HG03354 (cell line): ENCODE data around the gene ABCB4.
"Not testable (repeated sequence)": the region's sequence is repeated elsewhere in the genome, so short reads cannot be mapped to it uniquely, and the experiment has no call there.

Experiments used
- ATAC-seq: cut with Tn5 transposase; IDR thresholded peaks from one replicate; pipeline ENCODE4 v1.9.1; 2021; ENCODE audit warnings: mild to moderate bottlenecking; ENCODE audit not compliant: unreplicated experiment, poor library complexity, severe bottlenecking

The ABCB4 gene

DNA sequence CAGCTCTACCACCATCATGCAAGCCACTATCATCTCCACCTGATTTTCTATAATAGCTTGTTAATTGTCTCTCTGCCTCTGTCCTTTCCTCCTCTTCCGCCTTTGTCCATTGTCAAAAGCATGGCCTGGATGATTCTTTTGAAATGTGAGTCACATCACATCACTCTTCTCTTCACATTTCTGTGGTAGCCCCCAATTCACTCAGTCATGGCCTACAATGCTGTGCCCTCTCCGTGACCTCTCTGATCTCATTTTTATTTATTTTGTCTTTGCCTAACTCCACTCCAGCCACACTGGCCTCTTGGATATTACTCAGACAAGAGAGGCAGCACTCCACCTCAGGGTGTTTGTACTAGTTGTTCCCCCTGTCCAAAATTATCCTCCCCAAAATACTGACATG lies 4.9 kb upstream of the ABCB4 start:
- ATAC-seq = no peak

DNA sequence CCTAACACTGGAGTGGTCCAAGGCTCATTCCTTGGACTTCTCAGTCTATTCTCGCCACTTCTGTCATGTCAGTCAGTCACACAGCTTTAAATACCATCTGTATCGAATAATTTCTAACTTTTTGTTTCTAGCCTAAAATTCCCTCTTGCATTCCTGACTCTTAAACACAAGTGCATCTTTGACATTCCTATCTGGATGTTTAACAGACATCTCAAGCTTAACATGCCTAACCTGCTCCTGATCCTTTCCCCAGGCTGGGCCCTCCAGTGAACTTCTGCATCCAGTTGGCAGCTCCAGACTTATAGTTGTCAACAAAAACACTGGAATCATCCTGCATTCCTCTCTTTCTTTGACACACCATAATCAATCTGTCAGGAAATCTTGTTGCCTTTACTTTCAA lies 4.5 kb upstream of the ABCB4 start:
- no peak for ATAC-seq

DNA sequence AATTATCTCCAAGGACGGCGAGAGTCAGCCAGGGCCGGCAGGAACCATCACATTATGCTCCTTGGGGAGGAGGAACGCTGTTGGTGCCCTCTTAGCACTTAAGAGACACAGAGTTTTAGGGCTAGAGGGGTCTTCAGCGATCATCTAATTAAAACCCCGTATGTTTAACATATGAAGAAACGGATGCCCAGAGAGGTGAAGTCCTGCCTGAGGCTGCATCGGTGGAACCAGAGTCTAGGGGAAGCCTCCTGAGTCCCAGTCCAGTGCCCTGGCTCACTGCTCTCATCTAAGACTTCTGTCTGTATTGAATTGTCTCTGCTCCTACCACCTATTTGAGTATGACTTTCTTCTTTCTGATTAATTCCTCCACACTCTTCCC lies 688 bp upstream of the ABCB4 start:
- ATAC-seq = no peak

DNA sequence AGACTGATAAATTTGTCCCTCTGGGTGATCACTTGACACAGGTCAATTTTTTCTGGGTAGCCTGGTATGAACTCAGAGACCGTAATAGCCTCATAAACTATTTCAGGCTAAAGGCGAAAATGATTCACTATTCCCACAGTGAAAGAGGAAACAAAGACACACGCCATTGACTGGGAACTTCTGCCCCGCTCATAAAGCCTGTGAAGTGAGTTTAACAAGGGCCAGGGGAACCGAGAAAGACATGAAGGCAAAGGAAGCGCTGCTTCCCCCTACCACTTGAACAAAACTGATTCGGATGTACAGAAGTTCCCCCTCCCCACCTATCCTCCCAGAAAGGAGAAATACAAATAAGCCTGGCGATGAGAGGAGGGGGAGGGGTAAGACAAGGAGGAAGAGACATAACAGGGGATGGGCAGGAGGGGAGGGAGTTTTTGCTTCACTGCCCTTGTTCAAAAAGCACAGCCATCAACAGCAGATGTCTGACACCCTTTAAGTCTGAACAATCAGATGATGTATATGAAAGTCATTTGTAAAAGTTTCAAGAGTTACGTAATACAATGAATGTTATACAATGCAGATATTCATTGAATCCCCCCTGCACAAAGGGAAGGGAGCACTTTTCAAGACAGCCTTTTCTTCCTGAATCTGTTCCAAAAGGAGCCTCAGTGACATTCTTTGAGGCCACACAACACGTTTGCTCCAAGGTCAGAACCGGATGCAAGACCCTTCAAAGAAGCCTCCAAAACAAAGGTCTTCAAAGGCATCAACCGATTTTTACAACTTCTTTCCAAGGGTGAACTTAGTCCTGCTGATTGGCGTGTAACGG lies 734 bp downstream of the ABCB4 start:
- ATAC-seq = peak; percentile 72

DNA sequence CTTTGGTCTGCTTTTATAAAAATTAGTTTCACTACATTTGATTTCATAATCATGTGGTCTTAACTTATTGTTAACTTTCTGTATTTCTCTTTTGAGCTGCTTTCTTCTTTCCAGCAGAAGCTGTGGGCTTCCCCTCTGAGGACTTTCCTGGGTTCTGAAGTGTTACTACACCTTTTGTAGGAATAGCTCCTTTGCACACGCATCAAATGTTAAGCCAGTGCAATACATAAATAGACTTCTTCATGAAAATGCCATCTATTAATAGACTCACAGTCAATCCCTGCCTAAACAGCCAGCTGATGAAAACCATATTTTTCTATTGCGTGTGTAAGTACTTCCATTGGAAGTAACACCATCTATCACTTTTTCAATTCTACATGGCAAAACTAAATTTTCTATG lies 1.5 kb downstream of the ABCB4 start:
- peak; percentile 6 for ATAC-seq

DNA sequence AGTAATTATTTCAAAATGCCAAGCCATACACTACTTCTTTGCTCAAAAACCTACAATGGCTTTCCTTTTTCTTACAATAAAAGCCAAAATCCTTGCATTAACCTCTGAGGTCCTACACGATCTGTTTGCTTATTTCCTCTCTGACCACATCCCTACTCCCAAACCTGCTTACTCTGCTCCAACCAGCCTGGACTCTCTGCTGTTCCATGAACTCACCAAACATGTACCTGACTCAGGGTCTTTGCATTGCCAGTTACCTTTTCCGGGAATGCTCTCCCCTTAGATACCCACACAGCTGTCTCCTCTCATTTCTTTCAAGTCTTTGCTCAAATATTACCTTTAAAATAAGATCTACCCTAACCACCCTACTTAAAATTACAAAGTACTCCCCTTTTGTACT lies 2.3 kb downstream of the ABCB4 start:
- no peak for ATAC-seq

DNA sequence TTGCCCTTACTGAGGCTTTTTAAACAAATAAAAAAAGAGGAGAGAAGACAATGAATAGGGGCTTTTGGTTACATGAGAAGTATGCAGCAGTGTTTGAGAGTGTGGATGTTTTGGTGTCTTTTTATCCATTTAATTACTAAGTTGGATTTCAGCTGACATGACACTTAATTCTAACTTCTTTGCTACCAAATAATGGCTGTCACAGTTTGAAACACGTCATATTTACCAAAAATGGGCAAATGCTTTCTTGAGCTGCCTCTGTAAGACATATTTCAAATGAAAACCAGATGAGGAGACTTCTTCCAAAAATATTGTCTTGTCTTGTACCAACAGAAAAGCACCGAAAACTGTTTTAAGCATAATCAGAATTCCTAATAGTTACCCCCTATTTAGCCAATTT lies 4.0 kb downstream of the ABCB4 start:
- no peak for ATAC-seq

DNA sequence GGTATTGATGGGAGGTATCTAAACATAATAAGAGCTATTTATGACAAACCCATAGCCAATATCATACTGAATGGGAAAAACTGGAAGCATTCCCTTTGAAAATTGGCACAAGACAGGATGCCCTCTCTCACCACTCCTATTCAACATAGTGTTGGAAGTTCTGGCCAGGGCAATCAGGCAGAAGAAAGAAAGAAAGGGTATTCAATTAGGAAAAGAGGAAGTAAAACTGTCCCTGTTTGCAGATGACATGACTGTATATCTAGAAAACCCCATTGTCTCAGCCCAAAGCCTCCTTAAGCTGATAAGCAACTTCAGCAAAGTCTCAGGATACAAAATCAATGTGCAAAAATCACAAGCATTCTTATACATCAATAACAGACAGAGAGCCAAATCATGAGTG lies 6.3 kb downstream of the ABCB4 start:
- ATAC-seq = not testable (repeated sequence)

DNA sequence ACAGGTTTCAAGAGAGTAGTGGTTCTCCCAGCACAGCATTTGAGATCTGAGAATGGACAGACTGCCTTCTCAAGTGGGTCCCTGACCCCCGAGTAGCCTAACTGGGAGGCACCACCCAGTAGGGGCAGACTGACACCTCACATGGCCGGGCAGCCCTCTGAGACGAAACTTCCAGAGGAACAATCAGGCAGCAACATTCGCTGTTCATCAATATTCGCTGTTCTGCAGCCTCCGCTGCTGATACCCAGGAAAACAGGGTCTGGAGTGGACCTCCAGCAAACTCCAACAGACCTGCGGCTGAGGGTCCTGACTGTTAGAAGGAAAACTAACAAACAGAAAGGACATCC lies 10.0 kb downstream of the ABCB4 start:
- not testable (repeated sequence) for ATAC-seq

DNA sequence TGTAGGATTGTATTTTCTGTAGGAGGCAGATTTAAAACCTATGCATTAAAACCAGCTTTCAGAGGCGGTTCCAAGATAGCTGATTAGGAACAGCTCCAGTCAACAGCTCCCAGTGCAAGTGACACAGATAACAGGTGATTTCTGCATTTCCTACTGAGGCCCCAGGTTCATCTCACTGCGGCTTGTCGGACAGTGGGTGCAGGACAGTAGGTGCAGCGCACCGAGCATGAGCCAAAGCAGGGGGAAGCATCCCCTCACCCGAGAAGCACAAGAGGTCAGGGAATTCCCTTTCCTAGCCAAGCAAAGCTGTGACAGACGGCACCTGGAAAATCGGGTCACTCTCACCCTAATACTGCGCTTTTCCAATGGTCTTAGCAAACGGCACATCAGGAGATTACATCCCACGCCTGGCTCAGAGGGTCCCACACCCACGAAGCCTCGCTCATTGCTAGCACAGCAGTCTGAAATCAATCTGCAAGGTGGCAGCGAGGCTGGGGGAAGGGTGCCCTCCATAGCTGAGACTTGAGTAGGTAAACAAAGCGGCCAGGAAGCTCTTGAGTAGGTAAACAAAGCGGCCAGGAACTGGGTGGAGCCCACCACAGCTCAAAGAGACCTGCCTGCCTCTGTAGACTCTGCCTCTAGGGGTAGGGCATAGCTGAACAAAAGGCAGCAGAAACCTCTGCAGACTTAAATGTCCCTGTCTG lies 10.5 kb downstream of the ABCB4 start:
- not testable (repeated sequence) for ATAC-seq

DNA sequence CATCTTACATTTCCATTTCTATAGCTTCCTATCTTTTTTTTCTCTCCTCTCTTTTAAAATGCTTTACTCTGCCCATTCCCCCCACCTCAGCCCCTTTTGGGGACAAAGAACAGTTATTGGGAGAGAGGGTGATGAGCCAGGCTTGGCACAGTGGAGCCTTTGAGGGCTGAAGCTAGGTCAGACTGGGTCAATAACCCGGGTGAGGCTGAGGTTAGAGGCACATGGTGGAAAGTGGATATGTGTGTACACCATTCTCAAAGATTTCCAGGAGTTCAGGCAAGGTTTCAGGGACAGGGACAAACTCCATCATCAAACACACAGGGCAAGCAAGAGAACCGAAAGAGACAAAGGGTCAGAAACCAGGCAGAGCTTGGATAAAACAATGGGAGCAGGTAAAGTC lies 11.5 kb downstream of the ABCB4 start:
- no peak for ATAC-seq

DNA sequence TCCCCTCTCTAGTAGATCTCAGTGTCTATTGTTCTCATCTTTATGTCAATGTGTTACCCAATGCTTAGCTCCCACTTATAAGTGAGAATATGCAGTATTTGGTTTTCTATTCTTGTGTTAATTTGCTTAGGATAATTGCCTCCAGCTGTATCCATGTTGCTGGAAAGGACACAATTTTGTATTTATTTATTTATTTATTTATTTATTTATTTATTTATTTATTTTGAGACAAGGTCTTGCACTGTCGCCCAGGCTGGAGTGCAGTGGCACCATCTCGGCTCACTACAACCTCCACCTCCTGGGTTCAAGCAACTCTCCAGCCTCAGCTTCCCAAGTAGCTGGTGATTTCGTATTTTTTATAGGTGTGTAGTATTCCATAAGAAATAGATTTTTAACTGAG lies 15.0 kb downstream of the ABCB4 start:
- not testable (repeated sequence) for ATAC-seq

DNA sequence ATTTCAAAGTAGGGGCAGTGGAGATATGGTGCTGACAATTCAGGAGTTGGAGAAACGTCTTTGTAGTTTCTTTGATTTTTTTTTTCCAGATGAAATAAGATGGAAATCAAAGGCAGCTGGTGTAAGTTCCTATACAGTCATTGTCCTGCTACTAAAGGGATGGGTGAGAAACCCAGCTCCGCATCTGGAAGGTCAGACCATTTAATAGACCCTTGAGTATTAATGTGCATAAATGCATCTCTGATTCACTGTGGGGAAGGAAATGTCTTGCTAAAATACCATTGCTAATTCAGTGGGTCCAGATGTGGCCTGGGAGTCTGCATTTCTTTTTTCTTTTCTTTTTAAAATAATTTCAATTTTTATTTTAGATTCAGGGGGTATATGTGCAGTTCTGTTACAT lies 15.5 kb downstream of the ABCB4 start:
- no peak for ATAC-seq

DNA sequence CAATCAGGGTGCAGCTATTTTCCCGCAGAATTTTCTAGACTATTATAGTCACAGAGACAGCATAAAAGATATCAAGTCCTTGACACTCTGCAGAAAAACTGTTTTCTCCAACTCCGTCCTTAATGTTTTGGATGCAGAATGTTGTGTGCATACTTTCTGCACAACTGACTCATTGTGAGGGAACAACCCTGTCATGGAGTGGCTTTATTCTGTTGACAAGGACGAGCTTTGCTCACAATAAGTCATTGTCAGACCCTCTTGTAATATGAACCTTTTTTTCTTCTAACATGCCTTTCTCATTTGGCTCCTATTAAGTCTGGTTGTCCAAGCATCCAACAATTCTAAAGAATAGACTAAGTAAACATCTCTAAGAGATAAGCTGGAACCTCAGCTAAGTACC lies 17.3 kb downstream of the ABCB4 start:
- no peak for ATAC-seq

DNA sequence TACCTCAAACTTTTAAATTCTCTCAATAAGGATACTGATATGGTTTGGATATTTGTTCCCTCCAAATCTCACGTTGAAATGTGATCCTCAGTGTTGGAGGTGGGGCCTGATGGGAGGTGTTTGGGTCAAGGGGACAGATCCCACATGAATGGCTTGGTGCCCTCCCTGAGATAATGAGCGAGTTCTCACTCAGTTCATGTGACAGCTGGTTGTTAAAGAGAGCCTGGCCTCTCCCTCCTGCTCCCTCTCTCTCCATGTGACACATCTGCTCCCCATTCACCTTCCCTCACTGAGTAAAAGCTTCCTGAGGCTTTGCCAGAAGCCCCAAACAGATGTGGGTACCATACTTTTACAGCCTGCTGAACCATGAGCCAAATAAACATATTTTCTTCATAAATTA lies 19.2 kb downstream of the ABCB4 start:
- no peak for ATAC-seq

DNA sequence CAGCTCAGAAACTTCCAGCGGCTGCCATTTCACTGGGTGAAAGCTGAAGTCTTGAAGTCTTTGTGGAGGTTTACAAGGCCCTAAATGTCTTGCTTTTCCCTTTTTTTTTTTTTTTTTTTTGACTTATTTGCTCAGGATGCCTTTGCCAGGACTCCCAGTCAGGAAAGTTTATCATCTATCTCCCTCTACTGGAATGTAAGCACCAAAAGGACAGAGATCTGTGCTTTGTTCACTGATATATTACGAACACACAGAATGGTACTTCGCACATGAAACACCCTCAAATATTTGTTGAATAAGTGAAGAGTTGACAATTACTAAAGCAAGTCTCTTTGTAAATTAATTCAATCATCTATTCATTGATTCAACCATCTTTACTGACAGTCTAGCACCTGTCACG lies 23.2 kb downstream of the ABCB4 start:
- no peak for ATAC-seq

DNA sequence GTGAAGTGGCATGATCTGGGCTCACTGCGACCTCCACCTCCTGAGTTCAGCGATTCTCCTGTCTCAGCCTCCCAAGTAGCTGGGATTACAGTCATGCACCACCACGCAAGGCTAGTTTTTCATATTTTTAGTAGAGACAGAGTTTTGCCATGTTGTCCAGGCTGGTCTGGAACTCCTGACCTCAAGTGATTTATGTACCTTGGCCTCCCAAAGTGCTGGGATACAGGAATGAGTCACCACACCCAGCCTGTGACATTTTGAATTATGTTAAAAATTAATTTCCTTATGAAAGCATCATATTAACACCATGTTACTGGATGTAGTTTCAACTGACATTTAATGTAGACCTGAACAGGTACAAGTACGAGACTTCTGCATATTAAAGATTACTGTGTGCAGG lies 24.3 kb downstream of the ABCB4 start:
- ATAC-seq = no peak

DNA sequence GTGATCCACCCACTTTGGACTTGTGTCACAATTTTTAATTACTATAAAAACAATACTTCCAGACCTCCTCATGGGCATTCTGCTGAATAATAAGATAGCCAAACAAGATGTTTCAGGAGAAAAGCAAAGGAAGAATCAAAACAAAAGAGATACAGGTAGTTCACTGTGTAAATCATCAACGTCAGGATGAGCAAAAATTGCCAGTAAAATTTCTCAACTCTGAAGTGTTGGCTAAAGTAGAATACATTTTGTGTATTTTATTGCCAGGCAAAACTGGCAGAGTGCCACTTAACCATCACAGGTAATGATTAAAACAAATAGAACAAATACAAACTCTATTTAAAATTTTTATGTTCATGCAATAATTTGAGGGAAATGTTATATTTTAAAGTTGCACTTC lies 24.8 kb downstream of the ABCB4 start:
- no peak for ATAC-seq

DNA sequence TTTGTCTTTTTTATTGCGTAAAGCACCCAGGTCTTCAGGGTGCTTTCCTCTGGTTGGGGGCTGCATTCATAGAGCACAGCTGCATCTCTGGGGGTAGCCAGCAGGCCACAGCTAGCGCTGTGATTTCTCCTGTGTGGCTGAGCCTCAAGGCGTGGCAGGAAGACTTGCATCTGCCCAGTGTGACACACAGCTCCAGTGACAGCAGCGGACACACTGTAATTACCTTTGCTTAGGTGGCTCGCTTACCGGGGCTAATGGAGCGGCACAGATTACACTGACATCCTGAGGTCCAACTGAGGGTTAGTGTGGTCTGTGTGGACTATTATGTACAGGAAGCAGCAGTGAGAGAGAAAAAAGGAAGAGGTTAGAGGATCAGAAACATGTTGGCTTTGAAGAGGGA lies 27.1 kb downstream of the ABCB4 start:
- ATAC-seq = no peak

DNA sequence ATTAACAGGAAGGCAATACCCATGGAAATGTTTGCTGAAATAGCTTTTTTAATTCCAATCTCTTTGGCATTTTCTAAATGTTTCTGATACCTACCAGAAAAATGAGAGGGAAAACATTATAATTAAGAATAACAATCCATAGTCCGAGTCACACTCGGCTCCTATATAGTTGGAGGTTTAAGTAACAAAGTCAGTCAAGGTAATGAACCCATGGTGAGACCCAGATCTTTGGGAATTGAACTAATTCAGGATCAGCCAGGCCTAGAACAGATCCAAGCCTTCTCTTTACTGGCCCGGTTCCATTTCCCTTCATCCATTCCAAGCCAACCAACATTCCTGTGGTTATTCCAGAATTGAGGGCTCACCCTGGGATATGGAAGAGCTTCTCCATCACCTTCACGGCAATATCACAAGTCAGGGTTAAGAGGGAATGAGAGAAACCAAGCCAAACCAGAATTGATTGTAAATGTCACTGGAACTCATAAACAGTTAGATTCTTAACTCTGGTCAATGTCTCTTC lies 28.3 kb downstream of the ABCB4 start:
- no peak for ATAC-seq

DNA sequence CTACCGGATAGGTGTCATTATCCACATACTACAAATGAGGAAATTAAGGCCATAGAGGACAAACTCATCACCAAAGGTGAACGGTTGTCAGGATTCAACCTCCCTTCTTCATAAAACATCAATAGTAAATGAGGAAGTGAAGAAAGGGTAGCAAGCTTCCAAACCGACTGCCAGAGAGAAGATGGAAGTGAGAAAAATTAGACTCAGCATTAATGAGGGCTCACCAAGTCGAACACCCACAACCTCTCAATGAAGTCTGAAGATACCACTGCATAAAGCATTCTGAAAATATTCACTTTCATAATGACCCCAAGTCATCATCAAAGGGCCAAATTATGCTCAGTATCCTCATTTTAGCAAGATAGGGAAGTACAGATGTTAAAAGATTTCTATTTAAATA lies 29.6 kb downstream of the ABCB4 start:
- ATAC-seq = peak; percentile 87
